HL-60 (cell line): ENCODE measurements around the gene MARCO.

Source experiments
- POLR2AphosphoS5 ChIP-seq: IDR thresholded peaks from 2 replicates; pipeline ENCODE4 v1.6.1; 2012; ENCODE audit warnings: low read depth
- TF ChIP-seq, protein P1 (sequence below): IDR thresholded peaks from one replicate; pipeline ENCODE4 v1.5.1; 2011; ENCODE audit warnings: low read length, control low read depth, inconsistent platforms; ENCODE audit not compliant: insufficient read depth

- TF ChIP-seq, protein P1, sequence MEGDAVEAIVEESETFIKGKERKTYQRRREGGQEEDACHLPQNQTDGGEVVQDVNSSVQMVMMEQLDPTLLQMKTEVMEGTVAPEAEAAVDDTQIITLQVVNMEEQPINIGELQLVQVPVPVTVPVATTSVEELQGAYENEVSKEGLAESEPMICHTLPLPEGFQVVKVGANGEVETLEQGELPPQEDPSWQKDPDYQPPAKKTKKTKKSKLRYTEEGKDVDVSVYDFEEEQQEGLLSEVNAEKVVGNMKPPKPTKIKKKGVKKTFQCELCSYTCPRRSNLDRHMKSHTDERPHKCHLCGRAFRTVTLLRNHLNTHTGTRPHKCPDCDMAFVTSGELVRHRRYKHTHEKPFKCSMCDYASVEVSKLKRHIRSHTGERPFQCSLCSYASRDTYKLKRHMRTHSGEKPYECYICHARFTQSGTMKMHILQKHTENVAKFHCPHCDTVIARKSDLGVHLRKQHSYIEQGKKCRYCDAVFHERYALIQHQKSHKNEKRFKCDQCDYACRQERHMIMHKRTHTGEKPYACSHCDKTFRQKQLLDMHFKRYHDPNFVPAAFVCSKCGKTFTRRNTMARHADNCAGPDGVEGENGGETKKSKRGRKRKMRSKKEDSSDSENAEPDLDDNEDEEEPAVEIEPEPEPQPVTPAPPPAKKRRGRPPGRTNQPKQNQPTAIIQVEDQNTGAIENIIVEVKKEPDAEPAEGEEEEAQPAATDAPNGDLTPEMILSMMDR: no peak
- TF ChIP-seq POLR2AphosphoS5: no peak
Observed at GRCh38 chr2:118971245-118972122, 29.5 kb downstream of the MARCO start.
